ENCODE measurements around the gene LNPEP. TPM values are rescaled to one million over a fixed set of nuclear protein-coding genes. Genes with fewer than 3 reads are reported as not detected.

The LNPEP gene
- total RNA-seq, 6 experiments from 2014 or later = 7.5 to 11.2 (median 9.9) TPM

DNA sequence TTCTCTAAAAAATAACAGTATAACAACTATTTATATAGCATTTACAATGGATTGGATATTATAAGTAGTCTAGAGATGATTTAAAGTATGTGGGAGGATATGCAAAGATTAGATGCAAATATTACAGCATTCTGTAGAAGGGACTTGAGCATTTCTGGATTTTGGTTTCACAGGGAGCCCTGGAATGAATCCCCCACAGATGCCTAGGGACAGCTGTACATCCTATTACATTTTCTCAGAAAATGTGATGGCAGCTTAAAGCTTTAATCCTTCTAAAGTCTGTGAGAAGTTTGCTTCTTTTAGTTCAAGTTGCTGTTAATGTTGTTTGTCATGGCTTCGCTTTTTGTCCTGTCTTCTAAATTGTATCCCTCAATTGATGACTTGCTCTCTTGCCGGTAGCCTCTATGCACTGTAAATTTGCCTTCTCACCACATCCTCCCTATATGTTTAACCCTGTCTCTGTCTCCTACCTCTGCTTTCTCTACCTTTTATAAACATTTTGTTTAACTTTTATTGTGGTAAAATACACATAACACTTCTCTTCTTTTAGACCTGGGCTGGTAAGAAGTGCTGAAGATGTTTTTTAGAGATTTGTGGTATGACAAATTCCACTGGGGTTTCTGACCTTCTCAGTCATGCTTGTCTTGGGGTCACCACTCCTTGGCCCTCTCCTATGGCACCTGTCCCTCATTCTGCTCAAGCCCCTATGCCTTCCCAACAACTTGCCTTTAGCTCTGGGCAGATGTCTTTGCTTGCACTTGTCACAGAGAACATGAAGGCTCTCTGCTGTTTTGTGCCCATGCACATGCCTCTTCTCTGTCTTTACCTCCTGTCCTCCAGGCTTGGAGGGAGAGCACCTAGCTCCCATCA, 37.9 kb downstream of the LNPEP start:
- intact Hi-C loops (cut with DNase I) = no loop called here
- DNase-seq = no peak
- no peak overlapping the region for H3K27ac ChIP-seq
- H3K4me1 ChIP-seq = no peaks in the 10 kb centered on the region
- ATAC-seq = no peak
- 65% methylated on average over 2 of the region's 2 CpGs for WGBS (ENCODE audit: insufficient coverage, low coverage, low lambda C conversion rate, missing lambda C conversion rate)
- H3K9me3 ChIP-seq = no peaks in the 10 kb centered on the region
- H3K27me3 ChIP-seq = no peaks in the 10 kb centered on the region
- no peak overlapping the region for H3K4me3 ChIP-seq
- H3K36me3 ChIP-seq = no peaks in the 10 kb centered on the region
- no peak for TF ChIP-seq POLR2A (IDR thresholded peaks at IDR 0.05)
- TF ChIP-seq CTCF (IDR thresholded peaks at IDR 0.05) = no peak

DNA sequence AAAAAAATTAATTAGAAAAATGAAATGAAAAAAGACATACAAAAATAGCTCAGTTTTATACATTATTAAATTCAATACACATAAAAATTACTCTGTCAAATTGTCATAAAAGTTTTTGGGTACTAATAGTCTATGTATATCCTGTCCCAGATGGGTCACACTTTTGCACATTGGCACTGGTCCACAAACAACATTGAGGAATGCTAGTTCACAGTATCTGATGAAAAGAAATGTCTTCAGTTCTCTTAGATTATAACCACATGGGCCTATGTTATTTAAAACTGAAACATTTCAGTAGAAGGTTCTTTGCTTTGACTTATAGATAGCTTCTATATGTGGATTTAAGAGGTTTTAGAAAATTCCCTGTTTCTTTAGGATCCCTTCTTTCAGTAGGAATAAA, 39.8 kb downstream of the LNPEP start:
- ATAC-seq (no peak), DNase-seq (no peak)
- intact Hi-C loops (cut with DNase I) = no loop called here
- TF ChIP-seq CTCF (IDR thresholded peaks at IDR 0.05) = no peak
- no peak for TF ChIP-seq POLR2A (IDR thresholded peaks at IDR 0.05)
- Histone ChIP-seq H3K27me3 (no peaks in the 10 kb centered on the region), H3K9me3 (no peaks in the 10 kb centered on the region), H3K27ac (no peak overlapping the region), H3K36me3 (peaks cover 0 to 12% (median 2%) of the 10 kb centered on the region in 4 donors), H3K4me1 (no peaks in the 10 kb centered on the region), H3K4me3 (no peak overlapping the region)

- no peak for TF ChIP-seq POLR2A (IDR thresholded peaks at IDR 0.05)
- no peaks in the 10 kb centered on the region for H3K27me3 ChIP-seq
- ATAC-seq (no peak), DNase-seq (no peak)
- intact Hi-C loops (cut with DNase I) = no loop called here
- 90% methylated on average over 6 of the region's 6 CpGs for WGBS (ENCODE audit: insufficient coverage, low coverage, low lambda C conversion rate, missing lambda C conversion rate)
- no peaks in the 10 kb centered on the region for H3K4me1 ChIP-seq
- no peak overlapping the region for H3K27ac ChIP-seq
- H3K9me3 ChIP-seq = no peaks in the 10 kb centered on the region
- H3K36me3 ChIP-seq = peaks cover 0 to 12% (median 2%) of the 10 kb centered on the region in 4 donors
- H3K4me3 ChIP-seq = no peak overlapping the region
Measured at GRCh38 chr5:96977228-96977627, 41.3 kb downstream of the LNPEP start.

- WGBS (ENCODE audit: insufficient coverage, low coverage, low lambda C conversion rate, missing lambda C conversion rate) = 100% methylated on average over 5 of the region's 5 CpGs
- ATAC-seq = no peak
- TF ChIP-seq CTCF (IDR thresholded peaks at IDR 0.05) (no peak), POLR2A (IDR thresholded peaks at IDR 0.05) (no peak)
- Histone ChIP-seq H3K27ac (no peak overlapping the region), H3K9me3 (no peaks in the 10 kb centered on the region), H3K4me1 (no peaks in the 10 kb centered on the region), H3K4me3 (no peak overlapping the region), H3K36me3 (peaks cover 0 to 12% (median 2%) of the 10 kb centered on the region in 4 donors), H3K27me3 (no peaks in the 10 kb centered on the region)
- intact Hi-C loops (cut with DNase I) = no loop called here
- DNase-seq = no peak
Measured at GRCh38 chr5:96978812-96979449, 43.1 kb downstream of the LNPEP start.
